Measurements from ENCODE around the gene GJB5. TPM values are rescaled to one million over a fixed set of nuclear protein-coding genes. Genes with fewer than 3 reads are reported as not detected.
"Not testable (repeated sequence)": the region's sequence is repeated elsewhere in the genome, so short reads cannot be mapped to it uniquely, and the experiment has no call there.

The GJB5 gene
- total RNA-seq (2014; rRNA removed; shearing (Covaris generic)): not detected in 2 replicates
- polyA plus RNA-seq (2015; cell fraction: cytosol; rRNA removed): not detected in 2 replicates
- polyA plus RNA-seq (2015; cell fraction: nucleus; rRNA removed): not detected in 2 replicates

DNA sequence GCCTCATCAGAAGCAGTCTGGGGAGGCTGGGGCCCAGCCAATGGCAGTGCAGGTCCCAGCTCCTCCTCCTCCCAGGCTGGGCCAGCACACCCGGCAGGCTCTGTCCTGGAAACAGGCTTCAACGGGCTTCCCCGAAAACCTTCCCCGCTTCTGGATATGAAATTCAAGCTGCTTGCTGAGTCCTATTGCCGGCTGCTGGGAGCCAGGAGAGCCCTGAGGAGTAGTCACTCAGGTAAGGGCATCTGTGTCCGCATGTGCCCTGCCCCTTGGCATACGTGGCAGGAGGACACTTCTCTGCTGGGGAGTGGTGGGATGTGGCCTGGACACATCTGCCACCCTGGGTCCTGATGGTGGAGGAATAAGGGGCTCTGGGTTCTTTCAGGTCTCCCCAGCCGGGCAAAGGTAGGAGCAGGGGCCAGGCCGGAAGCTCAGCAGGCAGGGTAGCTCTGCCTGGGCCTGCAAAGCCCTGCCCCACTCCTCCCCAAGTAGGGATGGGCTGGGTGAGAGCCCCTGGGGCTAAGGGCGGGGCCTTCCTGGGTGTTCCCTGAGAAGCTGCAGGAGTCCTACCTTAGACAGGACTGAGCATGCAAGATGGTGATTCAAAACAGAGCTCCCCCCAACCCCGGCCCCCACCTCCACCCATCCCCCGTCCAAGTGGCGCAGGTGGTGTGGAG, at the start of gene GJB5:
GJB5 (plus strand) TSS at position 84 of the 674 bp plus-strand sequence. CDS start 2,284 bp downstream, outside the sequence.
- in situ Hi-C loops (cut with HindIII; ENCODE audit: low pct_unique_long_range_greater_than_20kb, low sequenced_read_pairs): no loop called here
- no peak for DNase-seq (ENCODE audit: low read depth, low spot score)

DNA sequence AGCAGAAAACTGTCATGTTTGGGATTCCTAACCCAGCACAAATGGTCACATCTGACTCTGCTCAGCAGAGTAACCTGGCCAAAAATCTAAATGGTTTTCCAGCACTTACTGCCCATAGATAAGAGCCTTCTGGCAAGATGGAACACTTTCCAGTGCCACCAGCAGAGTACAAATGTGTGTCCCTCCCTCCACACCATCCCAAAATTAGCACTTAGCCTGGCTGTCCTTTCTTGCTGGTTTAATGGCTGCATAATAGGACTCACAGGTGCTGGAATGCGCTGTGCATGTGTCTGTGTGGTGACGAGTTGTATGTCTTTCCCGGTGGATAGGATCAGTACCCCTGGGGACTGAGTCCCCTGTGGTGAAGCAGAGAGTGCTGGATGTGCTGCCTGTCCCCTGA, 49.8 kb upstream of the GJB5 start:
- DNase-seq (ENCODE audit: low read depth, low spot score): no peak
- in situ Hi-C loops (cut with HindIII; ENCODE audit: low pct_unique_long_range_greater_than_20kb, low sequenced_read_pairs): no loop called here

DNA sequence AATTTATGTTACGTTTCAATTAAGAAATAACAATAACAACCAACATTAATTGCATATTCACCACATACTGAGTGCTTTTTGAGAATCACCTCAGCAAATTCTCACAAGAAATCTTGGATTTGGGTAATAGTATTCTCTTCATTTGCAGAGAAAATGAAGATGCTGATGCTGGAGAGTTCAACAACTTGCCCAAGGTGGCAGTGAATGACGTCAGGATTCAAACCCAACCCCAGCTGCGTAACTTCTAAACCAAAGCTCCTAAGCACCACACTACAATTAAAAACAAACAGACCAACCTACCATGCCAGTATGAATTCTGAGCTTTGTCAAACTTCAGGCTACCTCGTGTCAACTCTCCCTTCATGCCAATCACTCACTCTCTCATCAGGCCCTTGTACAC, 46.7 kb upstream of the GJB5 start:
- in situ Hi-C loops (cut with HindIII; ENCODE audit: low pct_unique_long_range_greater_than_20kb, low sequenced_read_pairs): no loop called here
- no peak for DNase-seq (ENCODE audit: low read depth, low spot score)

DNA sequence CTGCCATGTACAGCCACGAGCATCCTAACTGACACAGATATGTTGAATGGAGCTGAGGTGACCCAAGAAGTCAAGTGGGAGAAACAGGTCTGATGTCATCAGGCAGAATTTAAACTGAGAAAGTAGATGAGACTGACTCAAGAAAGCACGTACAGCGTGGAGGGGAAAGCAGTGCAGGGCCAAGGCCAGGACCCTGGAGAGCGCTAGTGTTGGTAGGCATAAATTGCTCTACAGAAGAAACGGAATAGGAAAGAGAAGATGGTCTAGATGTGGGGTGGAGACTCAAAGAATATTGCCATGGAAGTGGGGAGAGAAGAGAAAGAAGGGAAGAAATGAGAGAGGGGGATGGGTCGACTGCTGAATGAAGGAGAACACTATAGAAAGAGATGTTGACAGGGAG, 45.3 kb upstream of the GJB5 start:
- no peak for DNase-seq (ENCODE audit: low read depth, low spot score)
- in situ Hi-C loops (cut with HindIII; ENCODE audit: low pct_unique_long_range_greater_than_20kb, low sequenced_read_pairs): no loop called here

DNA sequence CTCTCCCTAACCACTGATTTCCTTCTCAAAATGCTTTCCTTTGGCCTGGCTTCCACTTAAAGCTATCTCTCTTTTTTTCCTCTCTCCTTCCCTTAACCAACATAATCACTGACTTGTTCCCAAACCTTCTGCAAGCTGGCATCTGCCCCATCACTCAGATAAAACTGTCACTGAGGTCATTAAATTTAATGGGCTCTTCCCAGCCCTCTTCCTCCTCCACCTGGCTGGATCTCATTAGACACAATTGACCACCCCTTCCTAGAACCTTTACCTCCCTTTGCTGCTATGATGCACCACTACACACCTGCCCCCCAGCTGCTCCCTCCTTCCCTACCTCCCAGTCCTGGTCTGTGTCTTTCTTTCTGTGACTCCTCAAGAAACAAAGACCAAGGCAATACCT, 44.0 kb upstream of the GJB5 start:
- in situ Hi-C loops (cut with HindIII; ENCODE audit: low pct_unique_long_range_greater_than_20kb, low sequenced_read_pairs): no loop called here

DNA sequence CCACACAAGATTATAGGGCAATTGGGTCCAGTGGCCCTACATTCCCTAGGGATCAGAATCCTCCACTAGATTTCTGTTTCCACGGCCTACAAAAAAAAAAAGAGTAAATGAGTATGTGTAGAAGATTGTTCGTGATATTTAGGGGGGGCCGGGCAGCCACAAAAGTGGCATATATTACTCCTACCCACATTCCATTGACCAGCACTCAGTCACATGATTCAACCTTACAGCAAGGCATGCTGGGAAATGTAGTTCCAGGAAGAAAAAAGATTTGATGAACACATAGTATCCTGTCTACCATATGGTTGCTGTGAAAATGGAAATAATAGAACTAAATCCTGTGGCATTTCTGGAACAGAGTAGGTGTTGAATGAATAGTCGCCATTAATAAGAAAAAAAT, 43.4 kb upstream of the GJB5 start:
- in situ Hi-C loops (cut with HindIII; ENCODE audit: low pct_unique_long_range_greater_than_20kb, low sequenced_read_pairs): no loop called here
- DNase-seq (ENCODE audit: low read depth, low spot score): peak; percentile 46

More for the DNA sequence above, 44.0 kb upstream of the GJB5 start:
- no peak for DNase-seq (ENCODE audit: low read depth, low spot score)

DNA sequence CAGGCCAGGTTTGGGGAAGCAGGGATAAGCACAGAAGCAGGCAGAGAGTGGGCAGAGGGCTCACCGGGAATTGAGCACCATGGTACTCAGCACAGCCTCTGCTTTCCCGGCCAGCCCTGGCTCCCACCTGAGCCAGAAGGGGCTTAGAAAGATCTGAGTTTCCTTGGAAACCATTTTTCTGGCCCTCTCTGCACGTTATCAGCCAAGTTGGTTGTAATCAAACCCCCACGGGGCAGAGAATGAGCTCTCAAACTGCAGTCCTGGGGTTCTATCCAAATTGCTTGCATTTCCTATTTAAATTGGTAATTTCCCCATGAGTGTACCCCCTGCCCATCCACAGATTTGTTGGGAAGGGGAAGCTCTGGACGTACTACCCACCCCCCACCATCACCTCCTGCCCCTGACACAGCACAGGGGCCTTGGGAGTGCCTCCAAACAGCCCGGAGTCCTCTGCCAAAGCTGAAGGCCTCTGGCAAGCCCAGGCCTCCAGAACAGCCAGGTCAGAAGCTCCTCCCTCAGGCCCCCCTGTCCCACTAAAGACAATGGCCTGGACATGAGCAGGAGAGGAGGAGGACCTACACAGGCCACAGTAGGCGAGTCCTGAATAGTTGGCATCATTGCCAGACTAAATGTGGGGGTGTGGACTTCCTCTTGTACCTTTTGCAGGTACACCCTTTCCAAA, 42.7 kb upstream of the GJB5 start:
- in situ Hi-C loops (cut with HindIII; ENCODE audit: low pct_unique_long_range_greater_than_20kb, low sequenced_read_pairs): no loop called here
- no peak for DNase-seq (ENCODE audit: low read depth, low spot score)

DNA sequence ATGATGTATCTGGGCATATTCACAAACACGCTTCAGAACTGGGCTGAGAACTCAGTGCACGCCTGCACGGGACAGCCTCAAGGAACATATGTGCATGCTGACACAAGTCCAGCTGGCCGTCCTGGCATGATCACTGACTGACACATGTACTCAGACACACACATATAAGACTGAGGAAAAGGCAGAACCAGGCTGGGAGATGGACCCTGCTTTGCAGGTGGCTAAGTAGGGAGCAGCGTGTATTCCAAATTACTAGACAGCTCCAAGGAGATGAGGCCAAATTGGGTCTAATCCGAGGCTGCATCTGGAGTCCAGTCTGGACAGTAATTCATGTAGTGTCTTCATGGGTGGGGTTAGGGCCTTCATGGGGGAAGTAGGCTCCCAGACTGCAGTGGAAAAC, 41.4 kb upstream of the GJB5 start:
- in situ Hi-C loops (cut with HindIII; ENCODE audit: low pct_unique_long_range_greater_than_20kb, low sequenced_read_pairs): no loop called here

DNA sequence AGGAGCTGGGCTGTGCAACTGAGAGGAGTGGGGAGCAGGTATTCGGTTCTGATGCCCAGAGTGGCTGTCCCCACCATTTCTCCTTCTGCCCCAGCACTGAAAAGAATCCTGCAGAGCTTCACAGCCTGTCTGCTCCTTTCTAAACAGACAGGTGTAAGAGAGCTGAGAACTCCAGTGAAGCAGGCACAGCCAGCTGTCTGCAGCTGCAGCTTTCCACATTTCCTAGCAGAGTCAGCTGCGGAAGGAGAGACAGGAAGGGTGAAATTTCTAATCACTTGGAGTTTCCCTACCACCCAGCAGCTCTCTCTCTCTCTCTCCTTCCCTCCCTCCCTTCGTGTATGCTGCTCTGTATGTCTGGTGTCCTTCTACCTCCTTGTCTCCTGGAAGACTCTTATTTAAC, 40.5 kb upstream of the GJB5 start:
- in situ Hi-C loops (cut with HindIII; ENCODE audit: low pct_unique_long_range_greater_than_20kb, low sequenced_read_pairs): no loop called here
- DNase-seq (ENCODE audit: low read depth, low spot score): no peak

More for the DNA sequence above, 41.4 kb upstream of the GJB5 start:
- no peak for DNase-seq (ENCODE audit: low read depth, low spot score)

DNA sequence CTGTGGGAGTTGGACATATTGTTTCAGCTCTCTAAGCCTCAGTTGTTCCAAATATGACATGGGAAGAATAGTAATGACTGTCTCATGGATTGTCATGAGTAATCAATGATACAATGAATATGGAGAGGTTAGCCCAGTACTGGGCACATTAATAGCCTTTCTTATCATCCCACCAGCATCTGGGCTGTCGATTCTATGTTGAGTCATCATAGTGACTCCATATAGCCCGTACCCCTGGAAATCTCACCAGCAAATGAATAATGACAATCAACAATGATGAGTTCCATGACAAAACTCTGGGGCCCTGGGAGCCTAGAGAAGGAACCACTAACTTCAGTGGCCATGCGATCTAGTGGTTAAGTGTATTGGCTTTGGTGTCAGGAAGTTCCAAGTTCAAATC, 39.7 kb upstream of the GJB5 start:
- no peak for DNase-seq (ENCODE audit: low read depth, low spot score)
- in situ Hi-C loops (cut with HindIII; ENCODE audit: low pct_unique_long_range_greater_than_20kb, low sequenced_read_pairs): no loop called here

DNA sequence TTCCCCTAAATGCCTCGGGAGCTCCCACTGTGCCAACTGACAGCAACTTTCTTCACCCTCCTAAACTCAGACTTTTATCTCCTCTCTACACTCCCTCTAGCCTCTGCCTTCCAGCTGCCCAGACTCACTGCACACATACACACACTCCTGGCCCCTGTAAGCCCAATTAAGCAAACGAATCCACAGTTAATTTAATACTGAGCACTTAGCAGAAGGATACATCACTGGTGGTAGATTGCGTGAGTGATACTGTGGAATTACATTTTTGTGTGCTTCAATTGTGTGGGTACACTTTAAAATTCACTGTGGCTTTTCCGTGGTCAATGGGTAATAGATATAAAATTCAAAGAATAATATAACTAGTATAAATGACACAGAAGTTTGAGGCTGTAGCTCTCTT, 33.6 kb upstream of the GJB5 start:
- in situ Hi-C loops (cut with HindIII; ENCODE audit: low pct_unique_long_range_greater_than_20kb, low sequenced_read_pairs): no loop called here
- no peak for DNase-seq (ENCODE audit: low read depth, low spot score)

DNA sequence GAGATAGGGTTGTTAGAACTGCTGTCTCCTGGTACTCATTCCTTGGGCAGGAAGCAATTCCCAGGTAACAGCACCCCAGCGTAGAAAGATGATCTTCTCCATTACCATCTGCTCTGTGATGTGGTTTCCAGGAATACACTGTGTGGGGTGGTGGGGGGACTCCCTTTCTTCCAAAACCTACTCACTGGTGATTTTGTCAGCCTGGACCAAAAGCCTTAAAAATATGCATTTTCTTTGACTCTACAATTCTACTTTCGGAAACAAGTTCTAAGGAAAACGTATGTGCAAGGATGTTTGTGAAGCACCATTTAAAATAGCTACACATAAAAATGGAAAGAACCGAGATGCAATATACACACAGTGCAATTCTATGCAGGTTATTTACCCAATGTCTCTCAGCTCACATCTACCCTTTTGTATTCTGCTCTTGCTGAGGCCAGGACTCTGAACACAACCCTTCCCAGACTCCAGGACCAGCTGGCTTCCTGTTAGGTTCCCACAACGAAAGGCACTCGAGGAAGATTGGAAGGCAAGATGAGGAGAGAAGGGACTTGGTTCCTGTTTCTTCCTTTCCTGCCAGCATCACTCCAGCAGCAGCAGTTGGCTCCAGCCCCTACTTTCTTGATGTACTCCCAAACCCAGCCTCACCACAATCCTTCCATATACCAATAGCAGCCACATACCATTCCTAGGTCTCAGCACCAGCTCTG, 33.0 kb upstream of the GJB5 start:
- in situ Hi-C loops (cut with HindIII; ENCODE audit: low pct_unique_long_range_greater_than_20kb, low sequenced_read_pairs): no loop called here
- DNase-seq (ENCODE audit: low read depth, low spot score): no peak

DNA sequence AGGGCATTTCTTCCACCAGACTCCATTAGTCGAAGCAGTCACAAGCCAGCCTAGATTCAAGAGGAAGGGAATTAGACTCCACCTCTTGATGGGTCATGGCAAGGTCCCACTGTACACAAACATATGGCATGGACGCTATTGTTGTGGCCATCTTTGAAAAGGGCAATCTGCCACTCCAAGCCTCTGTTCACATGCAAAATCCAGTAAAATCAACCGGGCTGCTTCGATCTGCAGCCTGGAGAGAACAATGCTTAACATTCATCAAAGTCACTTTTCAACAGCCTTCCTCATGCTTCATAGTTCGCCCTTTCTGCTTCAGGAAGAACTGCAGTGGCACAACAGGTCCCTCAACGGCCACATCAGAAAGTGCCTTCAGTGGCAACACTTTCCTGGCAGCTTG, 28.0 kb upstream of the GJB5 start:
- no peak for DNase-seq (ENCODE audit: low read depth, low spot score)
- in situ Hi-C loops (cut with HindIII; ENCODE audit: low pct_unique_long_range_greater_than_20kb, low sequenced_read_pairs): no loop called here

DNA sequence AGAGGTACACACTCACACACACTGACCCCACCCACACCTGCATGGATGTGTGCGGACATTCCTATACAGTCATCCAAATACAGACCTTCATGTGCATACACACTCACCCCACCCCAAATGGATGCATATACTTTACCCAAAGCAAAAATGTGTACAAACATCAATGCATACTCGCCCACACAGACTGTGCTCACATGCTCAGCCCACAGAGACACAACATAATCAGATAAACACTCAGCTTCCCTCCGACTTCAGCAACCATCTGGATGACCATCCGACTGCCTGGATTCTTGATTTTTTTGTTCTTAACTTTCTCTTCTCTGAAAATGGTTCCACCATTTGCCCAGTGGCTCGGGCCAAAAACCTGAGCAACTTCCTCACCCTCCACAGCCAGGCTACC, 24.4 kb upstream of the GJB5 start:
- DNase-seq (ENCODE audit: low read depth, low spot score): no peak
- in situ Hi-C loops (cut with HindIII; ENCODE audit: low pct_unique_long_range_greater_than_20kb, low sequenced_read_pairs): no loop called here

DNA sequence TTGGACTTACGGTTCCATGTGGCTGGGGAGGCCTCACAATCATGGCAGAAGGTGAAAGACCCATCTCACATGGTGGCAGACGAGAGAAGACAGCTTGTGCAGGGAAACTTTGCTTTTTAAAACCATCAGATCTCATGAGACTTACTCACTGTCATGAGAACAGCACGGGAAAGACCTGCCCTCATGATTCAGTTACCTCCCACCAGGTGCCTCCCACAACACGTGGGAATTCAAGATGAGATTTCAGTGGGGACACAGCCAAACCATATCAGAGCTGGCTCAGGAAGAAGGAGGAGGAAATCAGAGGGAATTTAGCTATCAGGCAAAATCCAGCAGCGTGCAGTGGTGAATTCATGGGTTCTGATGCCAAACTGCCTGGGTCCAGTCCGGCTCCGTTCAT, 22.0 kb upstream of the GJB5 start:
- in situ Hi-C loops (cut with HindIII; ENCODE audit: low pct_unique_long_range_greater_than_20kb, low sequenced_read_pairs): not testable (repeated sequence)

DNA sequence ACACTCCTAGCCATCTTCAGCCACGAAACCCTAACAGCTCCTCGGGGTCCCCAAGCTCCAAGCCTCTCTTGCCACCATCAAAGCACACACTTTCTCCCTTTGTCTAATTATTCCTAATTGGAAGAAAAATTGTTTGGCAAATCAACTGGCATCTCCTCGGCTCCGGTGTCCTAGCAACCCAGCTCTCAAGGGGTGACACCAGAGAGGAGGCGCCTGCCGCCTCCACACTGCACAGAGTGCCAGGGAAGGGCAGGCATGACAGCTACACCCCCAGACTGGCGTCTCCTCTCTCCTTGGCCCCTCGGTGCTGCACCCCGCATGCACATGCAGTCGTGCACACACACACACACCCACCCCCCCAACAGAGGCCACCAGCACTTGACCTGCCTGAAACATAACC, 18.2 kb upstream of the GJB5 start:
- no peak for DNase-seq (ENCODE audit: low read depth, low spot score)
- in situ Hi-C loops (cut with HindIII; ENCODE audit: low pct_unique_long_range_greater_than_20kb, low sequenced_read_pairs): no loop called here

More for the DNA sequence above, 22.0 kb upstream of the GJB5 start:
- DNase-seq (ENCODE audit: low read depth, low spot score): not testable (repeated sequence)

DNA sequence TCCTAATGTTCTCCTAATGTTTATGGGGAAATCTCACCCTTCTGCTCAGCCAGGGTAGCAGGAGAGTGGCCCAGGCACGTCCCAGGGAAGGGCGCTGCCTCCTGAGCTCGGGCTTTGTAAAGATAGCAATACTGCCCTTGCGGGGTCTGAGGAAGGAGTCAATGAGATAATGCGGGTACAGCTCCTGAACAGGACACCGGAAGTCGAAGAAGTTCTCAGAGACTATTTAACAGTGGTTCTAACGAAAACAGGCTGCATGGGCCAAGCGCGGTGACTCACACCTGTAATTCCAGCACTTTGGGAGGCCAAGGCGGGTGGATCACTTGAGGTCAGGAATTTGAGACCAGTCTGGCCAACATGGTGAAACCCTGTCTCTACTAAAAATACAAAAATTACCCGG, 17.6 kb upstream of the GJB5 start:
- DNase-seq (ENCODE audit: low read depth, low spot score); in situ Hi-C loops (cut with HindIII; ENCODE audit: low pct_unique_long_range_greater_than_20kb, low sequenced_read_pairs): not testable (repeated sequence)

DNA sequence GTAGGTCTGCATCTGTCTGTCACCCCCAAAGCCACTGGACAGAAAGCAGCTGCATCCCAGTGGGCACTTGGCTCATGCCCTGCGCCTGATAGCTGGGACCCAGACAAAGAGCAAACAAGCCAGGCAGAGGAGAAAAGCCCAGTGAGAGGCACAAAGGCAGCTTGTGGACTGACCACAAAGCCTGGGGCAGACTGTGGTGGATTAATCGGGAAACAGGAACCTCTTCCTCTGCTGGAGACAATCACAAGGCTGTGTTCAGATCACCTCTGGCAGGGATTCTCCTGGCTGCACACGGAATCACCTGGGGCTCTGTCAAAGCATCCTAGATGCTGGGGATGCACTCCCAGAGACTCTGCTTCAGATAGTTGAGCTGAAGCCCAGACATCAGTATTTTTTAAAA, 15.2 kb upstream of the GJB5 start:
- DNase-seq (ENCODE audit: low read depth, low spot score): peak; percentile 68
- in situ Hi-C loops (cut with HindIII; ENCODE audit: low pct_unique_long_range_greater_than_20kb, low sequenced_read_pairs): no loop called here

Measured in SK-MEL-5 (cell line).